Measurements from ENCODE around the gene ADCY7. TPM values are rescaled to one million over a fixed set of nuclear protein-coding genes. Genes with fewer than 3 reads are reported as not detected.

The ADCY7 gene
- total RNA-seq, 1 donor from 2014 or later = 8.8 TPM

DNA sequence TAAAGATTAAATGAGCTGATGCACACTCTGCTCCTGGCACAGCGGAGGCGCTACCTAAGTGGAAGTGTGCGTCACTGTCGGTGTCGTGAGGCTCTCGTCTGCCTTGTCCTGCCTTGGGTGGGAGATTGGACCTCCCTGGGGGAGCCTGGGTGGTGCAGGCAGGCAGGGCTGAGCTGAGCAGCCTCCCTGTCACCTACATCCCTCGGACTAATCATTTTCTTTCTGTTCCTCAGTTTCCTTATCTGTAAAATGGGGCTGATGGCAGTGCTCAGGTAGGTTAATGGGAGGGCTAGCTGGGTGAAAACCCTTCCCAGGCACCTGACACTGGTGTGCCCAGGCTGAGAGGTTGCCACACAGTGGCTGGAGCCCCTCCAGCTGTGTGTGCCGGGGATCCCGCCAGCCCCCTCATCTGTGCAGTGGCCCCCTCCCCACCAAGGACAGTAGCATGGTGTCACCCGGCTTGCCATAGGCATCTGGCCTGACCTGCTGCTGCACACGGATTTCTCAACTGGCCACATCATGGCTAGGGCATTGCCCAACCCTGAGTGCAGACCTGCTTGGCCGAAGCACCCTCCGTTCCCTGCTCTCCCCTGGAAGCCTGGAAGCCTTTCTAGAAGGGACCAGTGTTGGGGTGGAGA lies 4.3 kb downstream of the ADCY7 start:
- H3K9me3 Mint-ChIP-seq = no peaks in the 10 kb centered on the region
- no peak overlapping the region for H3K27ac Mint-ChIP-seq (ENCODE audit: unreplicated experiment)
- peaks cover 24% of the 10 kb centered on the region for H3K4me1 Mint-ChIP-seq
- no peak overlapping the region for H3K4me3 Mint-ChIP-seq
- H3K27me3 Mint-ChIP-seq (ENCODE audit: low read depth) = no peaks in the 10 kb centered on the region
- TF ChIP-seq, protein P1, sequence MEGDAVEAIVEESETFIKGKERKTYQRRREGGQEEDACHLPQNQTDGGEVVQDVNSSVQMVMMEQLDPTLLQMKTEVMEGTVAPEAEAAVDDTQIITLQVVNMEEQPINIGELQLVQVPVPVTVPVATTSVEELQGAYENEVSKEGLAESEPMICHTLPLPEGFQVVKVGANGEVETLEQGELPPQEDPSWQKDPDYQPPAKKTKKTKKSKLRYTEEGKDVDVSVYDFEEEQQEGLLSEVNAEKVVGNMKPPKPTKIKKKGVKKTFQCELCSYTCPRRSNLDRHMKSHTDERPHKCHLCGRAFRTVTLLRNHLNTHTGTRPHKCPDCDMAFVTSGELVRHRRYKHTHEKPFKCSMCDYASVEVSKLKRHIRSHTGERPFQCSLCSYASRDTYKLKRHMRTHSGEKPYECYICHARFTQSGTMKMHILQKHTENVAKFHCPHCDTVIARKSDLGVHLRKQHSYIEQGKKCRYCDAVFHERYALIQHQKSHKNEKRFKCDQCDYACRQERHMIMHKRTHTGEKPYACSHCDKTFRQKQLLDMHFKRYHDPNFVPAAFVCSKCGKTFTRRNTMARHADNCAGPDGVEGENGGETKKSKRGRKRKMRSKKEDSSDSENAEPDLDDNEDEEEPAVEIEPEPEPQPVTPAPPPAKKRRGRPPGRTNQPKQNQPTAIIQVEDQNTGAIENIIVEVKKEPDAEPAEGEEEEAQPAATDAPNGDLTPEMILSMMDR (conservative IDR thresholded peaks at IDR 0.05) = no peak
- no peaks in the 10 kb centered on the region for H3K36me3 Mint-ChIP-seq (ENCODE audit: low read depth)
- no peak for DNase-seq (ENCODE audit: low read depth, low spot score)

- H3K27ac Mint-ChIP-seq (ENCODE audit: unreplicated experiment) = no peak overlapping the region
- peaks cover 23% of the 10 kb centered on the region for H3K4me1 Mint-ChIP-seq
- no peak for DNase-seq (ENCODE audit: low read depth, low spot score)
- H3K36me3 Mint-ChIP-seq (ENCODE audit: low read depth) = no peaks in the 10 kb centered on the region
- H3K9me3 Mint-ChIP-seq = no peaks in the 10 kb centered on the region
- H3K4me3 Mint-ChIP-seq = no peak overlapping the region
- H3K27me3 Mint-ChIP-seq (ENCODE audit: low read depth) = no peaks in the 10 kb centered on the region
- TF ChIP-seq, protein P1 (conservative IDR thresholded peaks at IDR 0.05) = no peak
Observed at GRCh38 chr16:50271148-50272041, 5.0 kb downstream of the ADCY7 start.

- TF ChIP-seq, protein P1 (conservative IDR thresholded peaks at IDR 0.05) = no peak
- Mint-ChIP-seq H3K4me3 (no peak overlapping the region), H3K27ac (ENCODE audit: unreplicated experiment) (no peak overlapping the region), H3K27me3 (ENCODE audit: low read depth) (no peaks in the 10 kb centered on the region), H3K36me3 (ENCODE audit: low read depth) (no peaks in the 10 kb centered on the region), H3K9me3 (no peaks in the 10 kb centered on the region), H3K4me1 (peaks cover 16% of the 10 kb centered on the region)
- no peak for DNase-seq (ENCODE audit: low read depth, low spot score)
Observed at GRCh38 chr16:50272111-50272571, 5.8 kb downstream of the ADCY7 start.

DNA sequence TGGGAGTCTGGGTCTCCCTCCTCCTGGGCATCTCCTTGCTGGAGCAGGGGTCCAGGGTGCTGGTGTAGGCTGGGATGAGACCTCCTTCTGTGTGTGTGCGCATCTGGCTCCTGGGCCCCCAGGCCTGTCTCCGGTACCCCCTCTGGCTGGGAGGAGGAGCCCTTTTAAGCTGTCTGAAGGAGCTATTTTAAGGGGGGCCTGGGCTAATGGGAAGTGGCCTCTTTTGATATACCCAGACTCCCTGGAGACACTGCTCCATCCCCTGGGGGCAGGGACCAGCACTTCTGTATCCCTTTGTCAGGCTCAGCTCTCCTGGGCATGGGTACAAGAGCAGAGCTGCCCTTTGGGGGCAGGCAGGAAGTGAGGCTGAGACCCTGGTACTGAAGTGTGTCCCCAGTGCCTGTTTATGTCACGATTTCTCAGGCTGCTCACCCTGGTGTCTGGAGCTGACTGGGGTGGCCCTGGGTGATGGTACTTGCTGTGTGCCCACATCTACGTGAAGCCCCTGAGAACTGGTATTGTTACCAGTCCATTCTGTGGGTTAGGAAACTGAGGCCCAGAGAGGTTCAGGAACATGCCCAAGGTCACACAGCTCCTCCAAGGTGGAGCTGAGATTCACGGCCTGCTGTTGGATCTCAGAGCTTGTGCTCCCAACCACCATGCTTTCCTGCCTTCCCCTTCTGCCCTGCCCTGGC lies 6.5 kb downstream of the ADCY7 start:
- Mint-ChIP-seq H3K9me3 (no peaks in the 10 kb centered on the region), H3K36me3 (ENCODE audit: low read depth) (no peaks in the 10 kb centered on the region), H3K27ac (ENCODE audit: unreplicated experiment) (peak overlapping the region; percentile 87), H3K4me3 (no peak overlapping the region), H3K27me3 (ENCODE audit: low read depth) (no peaks in the 10 kb centered on the region), H3K4me1 (peaks cover 10% of the 10 kb centered on the region)
- TF ChIP-seq, protein P1 (conservative IDR thresholded peaks at IDR 0.05) = no peak
- DNase-seq (ENCODE audit: low read depth, low spot score) = no peak

GRCh38 chr16:50273382-50273690 lies 7.0 kb downstream of the ADCY7 start:
- H3K9me3 Mint-ChIP-seq = peaks cover 1% of the 10 kb centered on the region
- H3K27me3 Mint-ChIP-seq (ENCODE audit: low read depth) = no peaks in the 10 kb centered on the region
- H3K4me1 Mint-ChIP-seq = peaks cover 10% of the 10 kb centered on the region
- TF ChIP-seq, protein P1 (conservative IDR thresholded peaks at IDR 0.05) = no peak
- no peak for DNase-seq (ENCODE audit: low read depth, low spot score)
- H3K27ac Mint-ChIP-seq (ENCODE audit: unreplicated experiment) = peak overlapping the region; percentile 87
- peak overlapping the region; percentile 18 for H3K4me3 Mint-ChIP-seq
- no peaks in the 10 kb centered on the region for H3K36me3 Mint-ChIP-seq (ENCODE audit: low read depth)

Data from neural crest cell (in vitro differentiated cells).